DMS114 treated with DMSO at 0.1 percent for 48 hours (cell line): ENCODE data around the gene DIS3L2.
"Not testable (repeated sequence)": the region's sequence is repeated elsewhere in the genome, so short reads cannot be mapped to it uniquely, and the experiment has no call there.

ENCODE experiments used
- DNase-seq: peaks from one replicate; lab custom pipeline; 2025; ENCODE audit not compliant: unreplicated experiment; lab: John Stamatoyannopoulos, UW

DIS3L2 gene

GRCh38 chr2:232006253-232006652, 44.7 kb downstream of the DIS3L2 start:
- DNase-seq: no peak

- no peak for DNase-seq
Observed at GRCh38 chr2:232008907-232009638, 47.6 kb downstream of the DIS3L2 start.

GRCh38 chr2:232009639-232010274, 48.2 kb downstream of the DIS3L2 start:
- DNase-seq: no peak

GRCh38 chr2:232013701-232014353, 52.3 kb downstream of the DIS3L2 start:
- DNase-seq: no peak

- no peak for DNase-seq
Observed at GRCh38 chr2:232014681-232015080, 53.2 kb downstream of the DIS3L2 start.

- no peak for DNase-seq
Observed at GRCh38 chr2:232018181-232018580, 56.7 kb downstream of the DIS3L2 start.

- no peak for DNase-seq
Observed at GRCh38 chr2:232022718-232023117, 61.2 kb downstream of the DIS3L2 start.

- no peak for DNase-seq
Observed at GRCh38 chr2:232023426-232023825, 61.9 kb downstream of the DIS3L2 start.

GRCh38 chr2:232024457-232024856, 62.9 kb downstream of the DIS3L2 start:
- no peak for DNase-seq

GRCh38 chr2:232026910-232027309, 65.4 kb downstream of the DIS3L2 start:
- DNase-seq: no peak

- DNase-seq: no peak
Observed at GRCh38 chr2:232027530-232027929, 66.0 kb downstream of the DIS3L2 start.

- no peak for DNase-seq
Observed at GRCh38 chr2:232028071-232028470, 66.6 kb downstream of the DIS3L2 start.

GRCh38 chr2:232028631-232029030, 67.1 kb downstream of the DIS3L2 start:
- no peak for DNase-seq

- no peak for DNase-seq
Observed at GRCh38 chr2:232029346-232029745, 67.8 kb downstream of the DIS3L2 start.

- DNase-seq: no peak
Observed at GRCh38 chr2:232030229-232030628, 68.7 kb downstream of the DIS3L2 start.

GRCh38 chr2:232035292-232035691, 73.8 kb downstream of the DIS3L2 start:
- DNase-seq: not testable (repeated sequence)

- DNase-seq: not testable (repeated sequence)
Observed at GRCh38 chr2:232036876-232037275, 75.4 kb downstream of the DIS3L2 start.

- no peak for DNase-seq
Observed at GRCh38 chr2:232038251-232038880, 76.9 kb downstream of the DIS3L2 start.

GRCh38 chr2:232038881-232039485, 77.5 kb downstream of the DIS3L2 start:
- DNase-seq: no peak

- DNase-seq: no peak
Observed at GRCh38 chr2:232042911-232043574, 81.5 kb downstream of the DIS3L2 start.

GRCh38 chr2:232043966-232044365, 82.5 kb downstream of the DIS3L2 start:
- no peak for DNase-seq
